Peyer's patch (tissue), 4 donors: ENCODE measurements around the gene WDR48. TPM values are rescaled to one million over a fixed set of nuclear protein-coding genes. Genes with fewer than 3 reads are reported as not detected.

Experiments
- DNase-seq, 3 donors: peaks; one replicate each; pipeline ENCODE4 v3.0.0-alpha.2; 2017 to 2019
- H3K27ac ChIP-seq, 4 donors: fragments of 200-600 bp; sonication (generic); one replicate each; pipeline ENCODE4 v1.5.1; 2016 to 2019
- H3K27me3 ChIP-seq, 2 donors: fragments of 200-600 bp; sonication (generic); one replicate each; pipeline ENCODE4 v1.5.1; 2019
- H3K36me3 ChIP-seq, 3 donors: fragments of 200-600 bp; sonication (generic); one replicate each; pipeline ENCODE4 v1.5.1; 2016 to 2019
- H3K4me1 ChIP-seq, 4 donors: fragments of 200-600 bp; sonication (generic); one replicate each; pipeline ENCODE4 v1.5.1; 2016 to 2019
- H3K4me3 ChIP-seq, 4 donors: fragments of 200-600 bp; sonication (generic); 1 replicate in 3 of 4; 2 replicates in 1 of 4; pipeline ENCODE4 v1.5.1; 2016 to 2019; ENCODE audit warnings: mild to moderate bottlenecking in 1 of 4
- H3K9me3 ChIP-seq, 4 donors: fragments of 200-600 bp; sonication (generic); one replicate each; pipeline ENCODE4 v1.5.1; 2016 to 2019; ENCODE audit warnings: mild to moderate bottlenecking in 1 of 4
- CTCF ChIP-seq, 6 experiments: fragments of 450-650 bp in 4 of 6; fragments of 200-600 bp in 2 of 6; sonication (generic) in 1 of 6; IDR thresholded peaks; one replicate each; pipeline ENCODE4 v1.5.1; 2017 to 2019; ENCODE audit warnings: antibody characterized with exemption in 6 of 6, mild to moderate bottlenecking in 3 of 6, moderate library complexity in 1 of 6
- POLR2A ChIP-seq, 2 donors: fragments of 450-650 bp; IDR thresholded peaks; one replicate each; pipeline ENCODE4 v1.5.1; 2017; ENCODE audit warnings: antibody characterized with exemption in 2 of 2, mild to moderate bottlenecking in 2 of 2, moderate library complexity in 2 of 2
- total RNA-seq, 4 donors: library from RNA; depleted of rRNA; stranded (reverse); fragments of >200 nt; gene quantifications; one replicate each; pipeline ENCODE4 v1.1.0, GENCODE V29; 2016

The WDR48 gene
- total RNA-seq, 4 donors from 2014 or later: 24.2 to 35.5 (median 31.2) TPM

DNA sequence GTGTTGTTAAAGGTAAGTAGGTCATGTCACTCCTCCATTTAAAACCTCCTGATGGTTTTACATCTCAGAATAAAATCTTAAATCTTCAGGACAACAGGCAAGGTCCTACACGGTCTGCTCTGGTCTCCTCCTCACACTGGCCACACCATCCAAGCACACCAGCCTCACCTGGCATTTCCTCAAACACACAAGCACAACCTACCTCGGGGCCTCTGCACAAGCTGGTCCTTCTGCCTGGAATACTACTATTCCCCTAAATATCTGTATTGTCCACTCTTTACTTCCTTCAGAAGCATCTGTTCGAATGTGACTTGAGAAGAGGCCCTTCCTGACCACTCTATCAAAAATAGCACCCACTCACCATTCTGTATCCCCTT is 53.9 kb downstream of the WDR48 start:
- Histone ChIP-seq H3K36me3 (peaks cover 0 to 4% (median 0%) of the 10 kb centered on the region in 3 donors), H3K9me3 (no peaks in the 10 kb centered on the region), H3K4me1 (peaks cover 2 to 38% (median 10%) of the 10 kb centered on the region in 4 donors), H3K27me3 (no peaks in the 10 kb centered on the region), H3K4me3 (no peak overlapping the region), H3K27ac (no peak overlapping the region)
- TF ChIP-seq CTCF (IDR thresholded peaks at IDR 0.05): no peak
- no peak for TF ChIP-seq POLR2A (IDR thresholded peaks at IDR 0.05)
- DNase-seq: peak in 1 of 3 donors; percentile 14

- peak in 1 of 3 donors; percentile 15 for DNase-seq
- peak overlapping the region; percentile 91 to 97 (median 96) for H3K27ac ChIP-seq
- no peak for TF ChIP-seq CTCF (IDR thresholded peaks at IDR 0.05)
- peaks cover 2 to 37% (median 10%) of the 10 kb centered on the region in 4 donors for H3K4me1 ChIP-seq
- H3K4me3 ChIP-seq: peak overlapping the region; percentile 81 to 98 (median 88)
- no peaks in the 10 kb centered on the region for H3K36me3 ChIP-seq
- no peaks in the 10 kb centered on the region for H3K27me3 ChIP-seq
- H3K9me3 ChIP-seq: no peaks in the 10 kb centered on the region
These were observed 54.5 kb downstream of the WDR48 start for GRCh38 chr3:39106281-39106811.

DNA sequence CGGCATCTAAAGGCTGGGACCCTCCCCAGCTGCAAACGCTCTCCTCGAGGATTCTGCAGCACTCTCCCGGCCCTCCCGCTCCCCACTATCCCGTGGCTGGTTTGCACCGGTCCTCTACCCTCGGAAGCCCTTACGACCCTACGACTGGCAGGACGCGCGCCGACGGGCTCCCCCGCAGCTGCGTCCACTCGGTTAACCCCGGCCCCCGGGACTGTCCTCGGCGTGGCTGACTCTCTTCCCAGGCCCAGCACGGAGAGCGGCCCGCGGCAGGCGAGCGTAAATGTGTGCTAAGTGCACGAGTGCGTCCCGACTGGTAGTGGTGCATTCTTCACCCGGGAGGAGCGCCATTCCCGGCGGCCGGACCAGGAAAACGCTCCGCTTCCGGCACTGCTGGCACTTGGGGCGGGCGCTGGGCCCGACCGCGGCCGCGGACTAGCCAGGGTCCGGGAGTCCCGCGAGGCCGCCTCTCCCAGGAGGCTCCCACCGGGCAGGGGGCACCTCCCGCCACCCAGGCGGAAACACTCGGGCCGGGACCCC is 55.1 kb downstream of the WDR48 start:
- Histone ChIP-seq H3K9me3 (no peaks in the 10 kb centered on the region), H3K36me3 (no peaks in the 10 kb centered on the region), H3K27me3 (no peaks in the 10 kb centered on the region), H3K4me3 (peak overlapping the region; percentile 81 to 98 (median 88)), H3K4me1 (peaks cover 2 to 35% (median 10%) of the 10 kb centered on the region in 4 donors), H3K27ac (peak overlapping the region; percentile 91 to 97 (median 96))
- TF ChIP-seq POLR2A (IDR thresholded peaks at IDR 0.05) (no peak), CTCF (IDR thresholded peaks at IDR 0.05) (no peak)
- peak; percentile 19 to 82 (median 71) for DNase-seq

GRCh38 chr3:39107388-39108199 is 55.8 kb downstream of the WDR48 start, which contains the start of the genes GORASP1 and TTC21A:
Gene GORASP1 (minus strand): TSS chr3:39107627. CDS start chr3:39107541, 86 bp downstream.
Gene TTC21A (plus strand): TSS chr3:39107680. CDS start chr3:39107838, 158 bp downstream.
- H3K9me3 ChIP-seq: no peaks in the 10 kb centered on the region
- no peaks in the 10 kb centered on the region for H3K27me3 ChIP-seq
- peak within 1 kb of the TSS; percentile 81 to 98 (median 88) for H3K4me3 ChIP-seq
- DNase-seq: peak; percentile 80 to 94 (median 89)
- no peaks in the 10 kb centered on the region for H3K36me3 ChIP-seq
- peak within 1 kb of the TSS; percentile 91 to 97 (median 96) for H3K27ac ChIP-seq
- TF ChIP-seq CTCF (IDR thresholded peaks at IDR 0.05) (no peak), POLR2A (IDR thresholded peaks at IDR 0.05) (peak; percentile 80 to 85)
- H3K4me1 ChIP-seq: peaks cover 2 to 31% (median 10%) of the 10 kb centered on the region in 4 donors

DNA sequence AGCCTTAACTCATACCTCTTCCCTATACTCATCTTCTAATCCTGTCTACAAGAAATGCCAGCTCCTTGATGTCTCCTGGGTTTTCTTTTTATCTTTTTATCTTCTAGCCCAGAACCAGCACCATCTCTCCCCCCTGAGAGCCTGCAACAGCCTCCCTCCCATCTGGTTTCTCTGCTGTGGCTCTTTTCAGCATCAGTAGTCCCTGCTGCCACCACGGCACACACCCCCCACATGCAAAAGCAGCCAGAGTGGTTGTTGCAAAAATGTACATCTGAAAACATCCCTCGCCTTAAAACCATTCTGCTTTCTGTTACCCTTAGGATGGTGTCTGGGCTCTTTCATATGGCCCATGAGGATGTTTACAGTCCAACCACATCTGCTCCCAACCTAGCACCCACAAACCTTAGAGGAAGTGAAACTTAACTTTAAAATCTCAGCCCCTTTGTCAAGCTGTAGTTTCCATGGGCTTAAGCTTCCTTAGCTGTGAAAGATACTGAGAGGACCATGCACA is 56.4 kb downstream of the WDR48 start:
- Histone ChIP-seq H3K4me3 (peak overlapping the region; percentile 81 to 98 (median 88)), H3K36me3 (no peaks in the 10 kb centered on the region), H3K4me1 (peaks cover 2 to 29% (median 10%) of the 10 kb centered on the region in 4 donors), H3K27ac (peak overlapping the region in 3 of 4 donors; percentile 91 to 97 (median 96)), H3K27me3 (no peaks in the 10 kb centered on the region), H3K9me3 (no peaks in the 10 kb centered on the region)
- TF ChIP-seq POLR2A (IDR thresholded peaks at IDR 0.05) (no peak), CTCF (IDR thresholded peaks at IDR 0.05) (no peak)
- DNase-seq: peak in 2 of 3 donors; percentile 77
